Measurements from ENCODE around the gene HOXD4.

DNA sequence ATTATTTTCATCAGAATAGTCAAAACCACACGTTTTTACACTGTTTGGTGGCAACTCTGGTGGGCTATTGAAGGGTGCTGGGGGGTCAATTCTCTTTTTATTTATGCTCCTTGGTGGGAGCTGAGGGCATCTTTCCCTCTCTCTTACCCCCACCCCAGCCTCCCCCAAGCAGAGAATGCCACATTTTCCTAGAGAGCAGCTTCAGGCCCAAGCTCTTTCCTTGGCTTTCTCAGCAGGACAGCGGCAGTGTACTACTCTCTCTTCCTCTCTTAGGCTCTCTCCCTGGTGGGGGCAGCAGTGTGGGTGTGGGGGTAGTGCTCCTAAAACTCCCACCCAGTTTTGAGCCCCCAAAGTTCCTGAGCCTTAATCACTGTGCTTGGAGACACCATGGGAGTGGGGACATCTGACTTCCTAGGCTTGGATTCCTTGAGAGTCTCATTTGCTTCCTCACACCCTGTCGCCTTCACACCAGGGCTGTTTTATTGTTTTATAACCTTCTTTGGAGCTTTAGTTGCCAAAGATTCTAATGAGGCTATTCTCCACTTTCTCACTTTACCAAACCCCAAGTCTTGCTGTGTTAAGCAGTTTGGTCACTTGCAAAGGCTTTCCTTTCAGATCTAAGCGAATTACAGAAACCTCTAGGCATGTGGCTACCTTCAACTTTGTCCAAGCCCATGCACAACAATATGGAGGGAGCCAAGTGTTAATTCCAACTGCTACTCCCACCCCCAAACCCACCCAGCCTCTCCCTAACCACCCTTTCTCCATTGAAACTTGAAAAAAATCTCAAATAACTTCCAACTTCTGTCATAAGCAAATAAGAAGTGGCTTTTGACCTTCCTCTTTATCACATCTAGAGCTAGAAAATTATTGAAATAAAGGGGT lies 6.0 kb upstream of the HOXD4 start:
- TF ChIP-seq, protein P1, sequence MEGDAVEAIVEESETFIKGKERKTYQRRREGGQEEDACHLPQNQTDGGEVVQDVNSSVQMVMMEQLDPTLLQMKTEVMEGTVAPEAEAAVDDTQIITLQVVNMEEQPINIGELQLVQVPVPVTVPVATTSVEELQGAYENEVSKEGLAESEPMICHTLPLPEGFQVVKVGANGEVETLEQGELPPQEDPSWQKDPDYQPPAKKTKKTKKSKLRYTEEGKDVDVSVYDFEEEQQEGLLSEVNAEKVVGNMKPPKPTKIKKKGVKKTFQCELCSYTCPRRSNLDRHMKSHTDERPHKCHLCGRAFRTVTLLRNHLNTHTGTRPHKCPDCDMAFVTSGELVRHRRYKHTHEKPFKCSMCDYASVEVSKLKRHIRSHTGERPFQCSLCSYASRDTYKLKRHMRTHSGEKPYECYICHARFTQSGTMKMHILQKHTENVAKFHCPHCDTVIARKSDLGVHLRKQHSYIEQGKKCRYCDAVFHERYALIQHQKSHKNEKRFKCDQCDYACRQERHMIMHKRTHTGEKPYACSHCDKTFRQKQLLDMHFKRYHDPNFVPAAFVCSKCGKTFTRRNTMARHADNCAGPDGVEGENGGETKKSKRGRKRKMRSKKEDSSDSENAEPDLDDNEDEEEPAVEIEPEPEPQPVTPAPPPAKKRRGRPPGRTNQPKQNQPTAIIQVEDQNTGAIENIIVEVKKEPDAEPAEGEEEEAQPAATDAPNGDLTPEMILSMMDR (IDR thresholded peaks at IDR 0.05), result no peak
- no peak for TF ChIP-seq ZFX (IDR thresholded peaks at IDR 0.05; ENCODE audit: borderline replicate concordance)
